AG04450 (cell line): Measurements from ENCODE around the gene LYPD1. TPM values are rescaled to one million over a fixed set of nuclear protein-coding genes. Genes with fewer than 3 reads are reported as not detected.

Experiments used
- CTCF ChIA-PET: fragments of 300-600, 350-600 bp; formaldehyde crosslinking; extraction: SDS; loops from one replicate; lab custom pipeline; 2022; ENCODE audit warnings: antibody characterized with exemption, inconsistent platforms; lab: Charles Lee
- POLR2A ChIA-PET: fragments of 350-600 bp; formaldehyde crosslinking; extraction: SDS; loops from one replicate; lab custom pipeline; 2021; ENCODE audit warnings: antibody characterized with exemption, inconsistent platforms; lab: Yijun Ruan, JAX
- DNase-seq: peaks from one replicate; pipeline ENCODE4 v3.0.0-alpha.2; 2011; ENCODE audit warnings: low read depth, low spot score
- H3K27ac ChIP-seq: one replicate; pipeline ENCODE4 v1.5.1; 2012; ENCODE audit warnings: low read depth, low read length, control low read depth
- H3K27me3 ChIP-seq: one replicate; pipeline ENCODE4 v1.6.0; 2012; ENCODE audit warnings: low read length; ENCODE audit not compliant: control insufficient read depth, insufficient read depth
- H3K4me3 ChIP-seq: 2 replicates; pipeline ENCODE4 v1.5.1; 2011; ENCODE audit warnings: mild to moderate bottlenecking, low read depth, low read length, control low read depth
- H3K9me3 ChIP-seq: 2 replicates; pipeline ENCODE4 v1.5.1; 2012; ENCODE audit warnings: low read length; ENCODE audit not compliant: control insufficient read depth, insufficient read depth
- polyA plus RNA-seq: library from polyadenylated mRNA; depleted of rRNA; stranded (reverse); fragments of >200 nt; gene quantifications from 2 replicates; pipeline ENCODE4 v1.2.3, GENCODE V29; 2011
- TF ChIP-seq, protein P1 (sequence below): IDR thresholded peaks from 2 replicates; pipeline ENCODE4 v1.5.1; 2011; ENCODE audit warnings: low read depth, low read length, control low read depth, inconsistent platforms

LYPD1 gene
- polyA plus RNA-seq, 1 experiment, result 60.3 TPM

DNA sequence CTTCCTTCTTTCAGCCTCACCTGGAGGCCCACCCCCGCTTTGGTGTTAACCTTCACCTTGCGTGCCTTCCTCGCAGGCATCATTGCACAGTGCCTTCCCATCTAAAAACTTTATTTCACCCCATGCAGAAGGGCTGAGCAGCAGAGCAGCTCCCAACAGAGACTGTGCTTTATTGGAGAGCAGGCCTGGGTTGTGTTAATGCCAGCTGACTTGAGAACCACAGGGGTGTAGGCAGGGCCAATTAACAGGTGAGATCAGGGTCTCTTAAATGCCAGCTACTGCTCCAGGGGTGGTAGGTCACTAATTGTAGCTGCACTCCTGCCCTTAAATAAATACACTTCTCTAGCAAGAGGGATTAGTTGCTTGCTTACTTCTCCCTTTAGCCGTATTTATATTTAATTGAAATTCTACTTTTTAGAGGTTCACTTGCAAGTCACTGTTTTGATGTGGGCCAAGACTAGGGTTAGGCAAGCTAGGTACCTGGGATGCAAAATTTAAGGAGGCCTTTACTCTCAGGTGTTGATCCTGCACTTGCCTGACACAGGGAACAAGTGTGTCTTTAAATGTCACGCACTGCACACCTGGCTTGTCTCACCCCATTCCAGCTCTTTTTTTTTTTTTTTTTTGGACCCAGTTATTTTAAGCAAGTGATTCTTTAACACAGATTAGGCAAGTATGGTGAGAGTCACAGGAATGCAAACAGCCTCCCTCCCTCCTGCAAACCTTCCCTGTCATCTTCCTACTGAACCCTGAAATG, 54.5 kb downstream of the LYPD1 start:
- no peak overlapping the region for H3K4me3 ChIP-seq
- H3K27me3 ChIP-seq, result peaks cover 3% of the 10 kb centered on the region
- H3K27ac ChIP-seq, result no peak overlapping the region
- POLR2A ChIA-PET, result interaction anchor here (0.6 kb wide), 1 partner anchor 8 kb away, joined by 5 read pairs; no protein-coding TSS in a partner anchor
- TF ChIP-seq, protein P1, sequence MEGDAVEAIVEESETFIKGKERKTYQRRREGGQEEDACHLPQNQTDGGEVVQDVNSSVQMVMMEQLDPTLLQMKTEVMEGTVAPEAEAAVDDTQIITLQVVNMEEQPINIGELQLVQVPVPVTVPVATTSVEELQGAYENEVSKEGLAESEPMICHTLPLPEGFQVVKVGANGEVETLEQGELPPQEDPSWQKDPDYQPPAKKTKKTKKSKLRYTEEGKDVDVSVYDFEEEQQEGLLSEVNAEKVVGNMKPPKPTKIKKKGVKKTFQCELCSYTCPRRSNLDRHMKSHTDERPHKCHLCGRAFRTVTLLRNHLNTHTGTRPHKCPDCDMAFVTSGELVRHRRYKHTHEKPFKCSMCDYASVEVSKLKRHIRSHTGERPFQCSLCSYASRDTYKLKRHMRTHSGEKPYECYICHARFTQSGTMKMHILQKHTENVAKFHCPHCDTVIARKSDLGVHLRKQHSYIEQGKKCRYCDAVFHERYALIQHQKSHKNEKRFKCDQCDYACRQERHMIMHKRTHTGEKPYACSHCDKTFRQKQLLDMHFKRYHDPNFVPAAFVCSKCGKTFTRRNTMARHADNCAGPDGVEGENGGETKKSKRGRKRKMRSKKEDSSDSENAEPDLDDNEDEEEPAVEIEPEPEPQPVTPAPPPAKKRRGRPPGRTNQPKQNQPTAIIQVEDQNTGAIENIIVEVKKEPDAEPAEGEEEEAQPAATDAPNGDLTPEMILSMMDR, result no peak
- no peak for DNase-seq
- CTCF ChIA-PET, result interaction anchor here (0.6 kb wide), 2 partner anchors 10 to 12 kb away, joined by 3 to 5 read pairs; no protein-coding TSS in a partner anchor
- H3K9me3 ChIP-seq, result no peaks in the 10 kb centered on the region

DNA sequence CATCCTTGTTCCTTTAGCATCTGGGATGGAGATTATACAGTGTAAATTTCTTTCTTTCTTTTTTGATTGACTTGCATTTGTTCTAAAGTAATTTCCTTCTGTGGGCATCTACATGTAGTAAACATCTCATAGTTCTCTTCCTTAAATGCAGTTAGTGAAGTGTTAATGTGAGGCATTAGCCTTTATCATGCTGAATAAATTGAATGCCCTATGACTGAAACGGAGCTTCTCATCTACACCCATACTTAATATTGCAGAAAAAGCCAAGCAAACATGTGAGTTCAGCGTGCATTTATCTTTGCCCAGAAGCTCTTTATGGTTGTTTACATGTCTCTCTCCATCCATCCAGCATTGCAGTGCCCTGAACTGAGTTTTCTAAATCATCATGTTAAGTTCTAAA, 58.3 kb downstream of the LYPD1 start:
- Histone ChIP-seq H3K27me3 (peaks cover 3% of the 10 kb centered on the region), H3K9me3 (no peaks in the 10 kb centered on the region), H3K4me3 (no peak overlapping the region), H3K27ac (no peak overlapping the region)
- TF ChIP-seq, protein P1, result no peak
- CTCF ChIA-PET, result interaction anchor here (0.7 kb wide), 1 partner anchor 39 kb away, joined by 5 read pairs; no protein-coding TSS in a partner anchor
- no peak for DNase-seq
- POLR2A ChIA-PET, result interaction anchor here (0.6 to 0.7 kb wide), 2 partner anchors 19 to 560 kb away, joined by 3 read pairs; no protein-coding TSS in a partner anchor

DNA sequence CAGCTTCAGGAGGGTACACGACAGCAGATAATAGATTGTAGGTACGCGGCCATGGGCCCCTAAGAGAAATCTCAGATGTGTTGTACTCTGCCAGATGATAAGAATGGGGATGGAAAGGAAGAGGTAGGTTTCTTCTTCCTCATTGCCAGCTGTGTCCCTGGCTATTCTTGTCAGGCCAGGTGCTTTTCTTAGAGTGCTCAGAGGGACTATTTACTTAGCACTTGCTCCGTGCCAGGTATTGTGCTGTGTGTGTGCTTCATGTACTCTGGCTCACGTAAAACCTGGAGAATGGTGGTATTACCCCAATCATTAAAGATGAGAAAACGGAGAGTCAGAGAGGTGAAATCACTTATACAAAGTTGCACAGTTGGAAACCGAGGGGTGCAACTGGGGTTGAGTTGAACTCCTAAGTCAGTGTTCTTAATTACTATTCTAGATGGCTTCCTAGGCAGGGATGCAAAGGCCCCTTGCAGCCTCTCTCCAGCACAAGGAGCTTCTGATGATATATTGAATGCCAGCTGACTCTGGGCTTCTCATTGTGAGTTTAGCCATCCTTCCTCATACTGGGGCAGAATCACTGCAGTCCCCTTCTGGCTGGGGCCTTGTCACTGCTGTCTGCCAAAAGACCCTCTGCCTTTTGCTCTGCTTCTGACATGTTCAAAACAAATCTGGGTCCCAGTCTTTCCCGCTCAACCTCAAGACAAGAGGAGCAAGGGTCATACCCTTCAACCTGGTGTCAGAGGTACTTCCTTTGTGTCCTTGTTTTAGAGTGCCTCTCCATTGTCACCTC, 60.7 kb downstream of the LYPD1 start:
- POLR2A ChIA-PET, result no interaction called here
- Histone ChIP-seq H3K27me3 (peaks cover 8% of the 10 kb centered on the region), H3K4me3 (no peak overlapping the region), H3K27ac (no peak overlapping the region), H3K9me3 (no peaks in the 10 kb centered on the region)
- DNase-seq, result no peak
- CTCF ChIA-PET, result no interaction called here
- TF ChIP-seq, protein P1, result no peak

DNA sequence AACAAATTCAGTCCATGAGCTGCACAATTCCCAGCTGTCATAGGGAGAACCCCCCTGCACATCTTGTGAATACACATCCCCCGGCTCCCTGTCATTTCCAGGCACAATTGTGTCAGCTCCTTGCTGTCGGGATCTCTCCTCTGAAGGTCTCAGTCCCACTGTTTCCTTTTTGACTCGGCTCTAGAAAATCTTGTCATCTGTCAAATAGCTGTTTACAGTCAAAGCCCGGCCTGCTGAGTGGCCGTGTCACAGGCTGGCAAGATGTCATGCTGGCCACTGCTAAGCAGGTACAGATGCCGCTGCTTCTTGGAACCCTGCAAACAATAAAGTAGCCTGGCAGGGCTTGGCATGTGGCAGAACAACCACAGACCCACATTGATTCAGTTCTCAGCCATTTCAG, 61.7 kb downstream of the LYPD1 start:
- Histone ChIP-seq H3K27me3 (peaks cover 14% of the 10 kb centered on the region), H3K27ac (no peak overlapping the region), H3K4me3 (no peak overlapping the region), H3K9me3 (no peaks in the 10 kb centered on the region)
- POLR2A ChIA-PET, result no interaction called here
- TF ChIP-seq, protein P1, result no peak
- CTCF ChIA-PET, result interaction anchor here (0.6 kb wide), 1 partner anchor 13 kb away, joined by 4 read pairs; no protein-coding TSS in a partner anchor
- no peak for DNase-seq
